ENCODE results near the gene MEGF11.
"Not testable (repeated sequence)": the region's sequence is repeated elsewhere in the genome, so short reads cannot be mapped to it uniquely, and the experiment has no call there.

Gene MEGF11

DNA sequence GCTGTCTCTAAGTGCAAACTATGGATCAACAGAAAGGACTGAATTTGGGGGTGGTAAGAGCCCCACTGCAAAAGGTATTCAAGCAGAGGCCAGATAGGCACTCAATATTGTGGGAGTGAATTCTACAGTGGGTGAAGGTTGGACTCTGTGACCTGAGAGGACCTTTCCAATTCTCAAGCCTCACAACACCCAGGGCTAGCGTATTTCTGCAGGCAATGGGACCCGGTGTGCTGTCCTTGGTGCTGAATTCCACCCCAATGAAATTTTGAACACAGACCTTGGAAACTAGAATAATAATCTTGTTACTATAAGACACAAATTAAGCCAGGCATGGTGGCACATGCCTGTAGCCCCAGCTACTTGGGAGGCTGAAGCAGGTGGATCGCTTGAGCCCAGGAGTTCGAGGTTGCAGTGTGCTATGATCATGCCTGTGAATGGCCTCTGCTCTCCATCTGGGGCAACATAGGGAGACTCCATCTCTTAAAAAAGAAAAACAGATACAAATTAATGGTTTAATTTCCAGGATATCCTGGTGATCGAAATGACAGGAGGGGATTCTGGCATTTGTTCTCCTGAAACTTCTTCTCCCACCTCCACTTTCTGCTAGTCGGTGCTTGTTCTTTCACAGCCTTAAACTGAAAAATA lies 248.8 kb downstream of the MEGF11 start:
- Histone ChIP-seq H3K27ac (ENCODE audit: poor library complexity, severe bottlenecking) (no peak overlapping the region), H3K4me3 (ENCODE audit: severe bottlenecking) (no peak overlapping the region), H3K27me3 (ENCODE audit: insufficient read depth, poor library complexity, severe bottlenecking) (peaks cover 7% of the 10 kb centered on the region), H3K9me3 (ENCODE audit: severe bottlenecking) (no peaks in the 10 kb centered on the region), H3K4me1 (ENCODE audit: insufficient read depth, poor library complexity, severe bottlenecking) (peaks cover 9% of the 10 kb centered on the region), H3K36me3 (ENCODE audit: low read depth) (no peaks in the 10 kb centered on the region)
- no peak for ATAC-seq (ENCODE audit: low read depth)
- TF ChIP-seq, protein P1, sequence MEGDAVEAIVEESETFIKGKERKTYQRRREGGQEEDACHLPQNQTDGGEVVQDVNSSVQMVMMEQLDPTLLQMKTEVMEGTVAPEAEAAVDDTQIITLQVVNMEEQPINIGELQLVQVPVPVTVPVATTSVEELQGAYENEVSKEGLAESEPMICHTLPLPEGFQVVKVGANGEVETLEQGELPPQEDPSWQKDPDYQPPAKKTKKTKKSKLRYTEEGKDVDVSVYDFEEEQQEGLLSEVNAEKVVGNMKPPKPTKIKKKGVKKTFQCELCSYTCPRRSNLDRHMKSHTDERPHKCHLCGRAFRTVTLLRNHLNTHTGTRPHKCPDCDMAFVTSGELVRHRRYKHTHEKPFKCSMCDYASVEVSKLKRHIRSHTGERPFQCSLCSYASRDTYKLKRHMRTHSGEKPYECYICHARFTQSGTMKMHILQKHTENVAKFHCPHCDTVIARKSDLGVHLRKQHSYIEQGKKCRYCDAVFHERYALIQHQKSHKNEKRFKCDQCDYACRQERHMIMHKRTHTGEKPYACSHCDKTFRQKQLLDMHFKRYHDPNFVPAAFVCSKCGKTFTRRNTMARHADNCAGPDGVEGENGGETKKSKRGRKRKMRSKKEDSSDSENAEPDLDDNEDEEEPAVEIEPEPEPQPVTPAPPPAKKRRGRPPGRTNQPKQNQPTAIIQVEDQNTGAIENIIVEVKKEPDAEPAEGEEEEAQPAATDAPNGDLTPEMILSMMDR (IDR thresholded peaks at IDR 0.05; ENCODE audit: poor library complexity, severe bottlenecking), result no peak
- no peak for DNase-seq (ENCODE audit: low spot score)

GRCh38 chr15:66003129-66003528 lies 250.4 kb downstream of the MEGF11 start:
- not testable (repeated sequence) for DNase-seq (ENCODE audit: low spot score); H3K9me3 ChIP-seq (ENCODE audit: severe bottlenecking); H3K27ac ChIP-seq (ENCODE audit: poor library complexity, severe bottlenecking); H3K4me3 ChIP-seq (ENCODE audit: severe bottlenecking); ATAC-seq (ENCODE audit: low read depth); H3K27me3 ChIP-seq (ENCODE audit: insufficient read depth, poor library complexity, severe bottlenecking); H3K36me3 ChIP-seq (ENCODE audit: low read depth); H3K4me1 ChIP-seq (ENCODE audit: insufficient read depth, poor library complexity, severe bottlenecking)

DNA sequence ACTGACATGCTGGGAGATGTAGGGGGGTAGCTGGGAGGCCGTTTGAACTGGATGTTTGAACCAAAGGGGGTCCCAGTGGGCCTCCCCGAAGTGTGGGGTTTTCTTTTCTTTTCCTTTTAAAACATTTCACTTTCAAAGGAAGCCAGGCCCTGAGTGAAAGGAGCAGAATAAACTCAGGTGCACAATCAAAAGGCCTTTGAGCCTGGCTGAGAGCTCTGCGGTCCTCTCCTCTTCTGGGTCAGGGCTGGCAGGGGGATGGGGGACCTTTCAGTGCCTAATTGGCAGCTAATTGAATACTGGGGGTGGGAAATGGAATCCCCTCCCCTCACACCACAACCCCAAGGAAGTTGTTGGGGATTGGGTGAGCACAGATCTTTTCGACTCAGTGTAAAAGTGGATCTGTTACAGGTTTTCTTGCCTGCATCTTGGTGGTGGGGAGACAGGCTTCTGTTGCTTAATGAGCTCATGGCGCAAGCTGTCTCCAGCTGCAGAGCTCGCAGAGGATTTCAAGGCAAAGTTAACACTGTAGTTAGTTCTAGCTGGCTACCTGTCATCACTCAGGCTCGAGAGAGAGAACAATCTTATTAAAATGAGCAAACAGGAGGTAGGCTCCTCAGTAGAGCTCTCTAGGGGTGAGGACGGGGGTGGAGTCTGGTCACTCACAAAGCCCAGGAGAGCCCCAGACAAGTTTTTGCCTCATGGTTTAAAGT lies 251.7 kb downstream of the MEGF11 start:
- no peaks in the 10 kb centered on the region for H3K4me1 ChIP-seq (ENCODE audit: insufficient read depth, poor library complexity, severe bottlenecking)
- no peak for ATAC-seq (ENCODE audit: low read depth)

GRCh38 chr15:66001042-66001441 lies 252.5 kb downstream of the MEGF11 start:
- Histone ChIP-seq H3K4me3 (ENCODE audit: severe bottlenecking) (no peak overlapping the region), H3K36me3 (ENCODE audit: low read depth) (no peaks in the 10 kb centered on the region), H3K27me3 (ENCODE audit: insufficient read depth, poor library complexity, severe bottlenecking) (peaks cover 7% of the 10 kb centered on the region), H3K27ac (ENCODE audit: poor library complexity, severe bottlenecking) (no peak overlapping the region), H3K4me1 (ENCODE audit: insufficient read depth, poor library complexity, severe bottlenecking) (no peaks in the 10 kb centered on the region), H3K9me3 (ENCODE audit: severe bottlenecking) (no peaks in the 10 kb centered on the region)
- TF ChIP-seq, protein P1 (IDR thresholded peaks at IDR 0.05; ENCODE audit: poor library complexity, severe bottlenecking), result no peak
- DNase-seq (ENCODE audit: low spot score) (no peak), ATAC-seq (ENCODE audit: low read depth) (no peak)

More for the DNA sequence above, 251.7 kb downstream of the MEGF11 start:
- TF ChIP-seq, protein P1 (IDR thresholded peaks at IDR 0.05; ENCODE audit: poor library complexity, severe bottlenecking), result no peak
- DNase-seq (ENCODE audit: low spot score), result no peak
- Histone ChIP-seq H3K4me3 (ENCODE audit: severe bottlenecking) (no peak overlapping the region), H3K9me3 (ENCODE audit: severe bottlenecking) (no peaks in the 10 kb centered on the region), H3K27me3 (ENCODE audit: insufficient read depth, poor library complexity, severe bottlenecking) (peaks cover 7% of the 10 kb centered on the region), H3K27ac (ENCODE audit: poor library complexity, severe bottlenecking) (no peak overlapping the region), H3K36me3 (ENCODE audit: low read depth) (no peaks in the 10 kb centered on the region)

DNA sequence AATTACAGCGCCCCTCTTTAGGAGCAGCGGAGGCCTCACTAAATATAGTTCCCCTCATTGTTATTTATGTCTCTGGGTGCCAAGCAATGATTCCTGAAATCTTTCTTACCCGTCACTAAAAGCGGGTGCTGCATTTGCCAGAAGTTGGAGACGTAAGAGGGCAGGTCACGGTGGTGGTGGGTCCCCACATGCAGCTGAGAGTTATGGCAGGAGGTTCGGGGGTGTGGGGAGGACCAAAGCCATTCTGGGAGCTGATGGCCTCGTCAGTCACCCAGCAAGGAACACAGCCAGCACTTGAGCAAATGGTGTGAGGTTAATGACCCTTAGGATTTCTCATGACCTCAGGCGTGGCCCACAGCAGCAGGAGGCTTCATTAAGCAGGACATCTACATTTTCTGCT lies 255.1 kb downstream of the MEGF11 start:
- no peak overlapping the region for H3K27ac ChIP-seq (ENCODE audit: poor library complexity, severe bottlenecking)
- H3K4me3 ChIP-seq (ENCODE audit: severe bottlenecking), result no peak overlapping the region
- no peaks in the 10 kb centered on the region for H3K4me1 ChIP-seq (ENCODE audit: insufficient read depth, poor library complexity, severe bottlenecking)
- no peak for ATAC-seq (ENCODE audit: low read depth)
- H3K27me3 ChIP-seq (ENCODE audit: insufficient read depth, poor library complexity, severe bottlenecking), result peaks cover 15% of the 10 kb centered on the region
- H3K9me3 ChIP-seq (ENCODE audit: severe bottlenecking), result no peaks in the 10 kb centered on the region
- no peaks in the 10 kb centered on the region for H3K36me3 ChIP-seq (ENCODE audit: low read depth)
- DNase-seq (ENCODE audit: low spot score), result no peak
- TF ChIP-seq, protein P1 (IDR thresholded peaks at IDR 0.05; ENCODE audit: poor library complexity, severe bottlenecking), result no peak

Data from RWPE2 (cell line).